ENCODE data around the gene TMEM129.

DNA sequence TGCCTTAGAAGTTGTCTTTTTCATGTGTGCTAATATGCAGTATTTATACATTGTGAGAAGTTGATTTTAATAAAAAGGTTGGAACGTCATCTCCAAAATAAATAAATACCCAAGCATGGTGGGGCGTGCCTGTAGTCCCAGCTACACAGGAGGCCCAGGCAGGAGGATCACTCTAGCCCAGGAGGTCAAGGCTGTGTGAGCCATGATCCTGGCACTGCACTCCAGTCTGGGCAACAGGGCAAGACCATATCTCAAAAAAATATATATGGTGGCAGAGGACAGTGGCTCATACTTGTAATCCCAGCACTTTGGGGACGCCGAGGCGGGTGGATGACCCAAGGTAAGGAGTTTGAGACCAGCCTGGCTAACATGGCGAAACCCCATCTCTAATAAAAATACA, 15.4 kb downstream of the TMEM129 start:
- TF ChIP-seq, protein P1, sequence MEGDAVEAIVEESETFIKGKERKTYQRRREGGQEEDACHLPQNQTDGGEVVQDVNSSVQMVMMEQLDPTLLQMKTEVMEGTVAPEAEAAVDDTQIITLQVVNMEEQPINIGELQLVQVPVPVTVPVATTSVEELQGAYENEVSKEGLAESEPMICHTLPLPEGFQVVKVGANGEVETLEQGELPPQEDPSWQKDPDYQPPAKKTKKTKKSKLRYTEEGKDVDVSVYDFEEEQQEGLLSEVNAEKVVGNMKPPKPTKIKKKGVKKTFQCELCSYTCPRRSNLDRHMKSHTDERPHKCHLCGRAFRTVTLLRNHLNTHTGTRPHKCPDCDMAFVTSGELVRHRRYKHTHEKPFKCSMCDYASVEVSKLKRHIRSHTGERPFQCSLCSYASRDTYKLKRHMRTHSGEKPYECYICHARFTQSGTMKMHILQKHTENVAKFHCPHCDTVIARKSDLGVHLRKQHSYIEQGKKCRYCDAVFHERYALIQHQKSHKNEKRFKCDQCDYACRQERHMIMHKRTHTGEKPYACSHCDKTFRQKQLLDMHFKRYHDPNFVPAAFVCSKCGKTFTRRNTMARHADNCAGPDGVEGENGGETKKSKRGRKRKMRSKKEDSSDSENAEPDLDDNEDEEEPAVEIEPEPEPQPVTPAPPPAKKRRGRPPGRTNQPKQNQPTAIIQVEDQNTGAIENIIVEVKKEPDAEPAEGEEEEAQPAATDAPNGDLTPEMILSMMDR (IDR thresholded peaks at IDR 0.05) = no peak
- no peak for TF ChIP-seq POLR2A (IDR thresholded peaks at IDR 0.05)
- no peak for TF ChIP-seq EP300 (IDR thresholded peaks at IDR 0.05)

Measured in ovary (tissue), 3 donors.